ENCODE results near the gene RNF13. TPM values are rescaled to one million over a fixed set of nuclear protein-coding genes. Genes with fewer than 3 reads are reported as not detected.

The RNF13 gene
- total RNA-seq, 2 donors from 2014 or later, result 21.3 to 32.7 TPM

DNA sequence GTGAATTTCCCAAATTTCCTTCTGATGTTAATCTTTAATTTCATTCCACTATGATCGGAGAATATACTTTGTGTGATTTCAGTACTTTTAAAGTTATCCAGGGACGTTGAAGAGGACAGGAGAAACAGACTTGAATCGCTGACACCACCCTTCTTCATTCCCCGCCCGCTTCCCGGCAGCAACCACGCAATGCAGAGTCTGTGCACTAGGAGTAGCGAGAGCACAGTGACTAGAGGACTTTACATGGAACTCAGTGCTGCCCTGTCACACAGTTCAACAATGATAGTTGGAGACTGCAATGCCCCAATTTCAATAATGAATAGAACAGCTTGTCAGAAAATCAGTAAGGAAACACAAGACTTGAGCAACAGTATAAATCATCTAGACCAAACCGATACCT is 73.9 kb downstream of the RNF13 start:
- Histone ChIP-seq H3K27me3 (ENCODE audit: control insufficient read depth, insufficient read depth, low read length, poor library complexity, severe bottlenecking) (no peaks in the 10 kb centered on the region), H3K27ac (ENCODE audit: low read depth, low read length) (no peak overlapping the region), H3K4me1 (ENCODE audit: control insufficient read depth, insufficient read depth, low read length) (no peaks in the 10 kb centered on the region), H3K9me3 (ENCODE audit: control insufficient read depth, low read length) (peaks cover 5% of the 10 kb centered on the region), H3K4me3 (ENCODE audit: low read length) (no peak overlapping the region), H3K9ac (ENCODE audit: extremely low read depth, low read length, poor library complexity, severe bottlenecking) (no peak overlapping the region), H3K36me3 (ENCODE audit: control insufficient read depth, insufficient read depth, low read length) (no peaks in the 10 kb centered on the region)
- H3K9me3 Mint-ChIP-seq, result peaks cover 7% of the 10 kb centered on the region
- TF ChIP-seq, protein P1, sequence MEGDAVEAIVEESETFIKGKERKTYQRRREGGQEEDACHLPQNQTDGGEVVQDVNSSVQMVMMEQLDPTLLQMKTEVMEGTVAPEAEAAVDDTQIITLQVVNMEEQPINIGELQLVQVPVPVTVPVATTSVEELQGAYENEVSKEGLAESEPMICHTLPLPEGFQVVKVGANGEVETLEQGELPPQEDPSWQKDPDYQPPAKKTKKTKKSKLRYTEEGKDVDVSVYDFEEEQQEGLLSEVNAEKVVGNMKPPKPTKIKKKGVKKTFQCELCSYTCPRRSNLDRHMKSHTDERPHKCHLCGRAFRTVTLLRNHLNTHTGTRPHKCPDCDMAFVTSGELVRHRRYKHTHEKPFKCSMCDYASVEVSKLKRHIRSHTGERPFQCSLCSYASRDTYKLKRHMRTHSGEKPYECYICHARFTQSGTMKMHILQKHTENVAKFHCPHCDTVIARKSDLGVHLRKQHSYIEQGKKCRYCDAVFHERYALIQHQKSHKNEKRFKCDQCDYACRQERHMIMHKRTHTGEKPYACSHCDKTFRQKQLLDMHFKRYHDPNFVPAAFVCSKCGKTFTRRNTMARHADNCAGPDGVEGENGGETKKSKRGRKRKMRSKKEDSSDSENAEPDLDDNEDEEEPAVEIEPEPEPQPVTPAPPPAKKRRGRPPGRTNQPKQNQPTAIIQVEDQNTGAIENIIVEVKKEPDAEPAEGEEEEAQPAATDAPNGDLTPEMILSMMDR (conservative IDR thresholded peaks at IDR 0.05), result peak; percentile 55
- H3K4me3 Mint-ChIP-seq, result no peak overlapping the region
- no peak overlapping the region for H3K27ac Mint-ChIP-seq
- peaks cover 19% of the 10 kb centered on the region for H3K36me3 Mint-ChIP-seq (ENCODE audit: low read depth)
- DNase-seq, result peak; percentile 69
- WGBS, 2 experiments (ENCODE audit: insufficient coverage in 1 of 2, insufficient read length in 1 of 2), result 79% methylated on average over 9 of the region's 9 CpGs; no CpG with 5 or more reads in 1 of the 2 experiments
- no peaks in the 10 kb centered on the region for H3K4me1 Mint-ChIP-seq
- H3K27me3 Mint-ChIP-seq (ENCODE audit: insufficient read depth), result no peaks in the 10 kb centered on the region

DNA sequence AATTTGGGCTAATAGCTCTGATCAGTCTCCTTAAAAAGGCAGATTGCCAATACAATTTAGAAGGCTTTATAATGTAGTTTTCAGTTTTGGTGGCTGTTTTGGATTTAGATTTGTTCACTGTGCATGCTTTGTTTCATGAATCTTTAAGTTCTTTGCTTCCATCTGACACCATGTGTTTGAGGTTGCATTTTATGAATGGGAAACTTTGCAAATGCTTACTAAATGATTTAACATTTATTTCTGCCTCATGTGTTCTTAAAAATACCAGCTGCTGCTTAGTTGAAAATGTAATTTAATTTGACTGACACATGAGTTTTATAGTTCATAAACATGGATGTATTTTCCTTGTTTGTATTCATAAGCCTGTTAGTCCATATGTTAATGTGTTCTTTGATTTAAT is 78.6 kb downstream of the RNF13 start:
- Mint-ChIP-seq H3K4me3 (no peak overlapping the region), H3K27ac (no peak overlapping the region), H3K36me3 (ENCODE audit: low read depth) (peaks cover 9% of the 10 kb centered on the region), H3K9me3 (no peaks in the 10 kb centered on the region), H3K4me1 (no peaks in the 10 kb centered on the region), H3K27me3 (ENCODE audit: insufficient read depth) (no peaks in the 10 kb centered on the region)
- H3K36me3 ChIP-seq (ENCODE audit: control insufficient read depth, insufficient read depth, low read length), result peaks cover 4% of the 10 kb centered on the region
- peak overlapping the region; percentile 25 for H3K27ac ChIP-seq (ENCODE audit: low read depth, low read length)
- H3K27me3 ChIP-seq (ENCODE audit: control insufficient read depth, insufficient read depth, low read length, poor library complexity, severe bottlenecking), result no peaks in the 10 kb centered on the region
- no peaks in the 10 kb centered on the region for H3K9me3 ChIP-seq (ENCODE audit: control insufficient read depth, low read length)
- no peak overlapping the region for H3K4me3 ChIP-seq (ENCODE audit: low read length)
- DNase-seq, result no peak
- H3K4me1 ChIP-seq (ENCODE audit: control insufficient read depth, insufficient read depth, low read length), result no peaks in the 10 kb centered on the region
- no peak overlapping the region for H3K9ac ChIP-seq (ENCODE audit: extremely low read depth, low read length, poor library complexity, severe bottlenecking)
- TF ChIP-seq, protein P1 (conservative IDR thresholded peaks at IDR 0.05), result no peak

DNA sequence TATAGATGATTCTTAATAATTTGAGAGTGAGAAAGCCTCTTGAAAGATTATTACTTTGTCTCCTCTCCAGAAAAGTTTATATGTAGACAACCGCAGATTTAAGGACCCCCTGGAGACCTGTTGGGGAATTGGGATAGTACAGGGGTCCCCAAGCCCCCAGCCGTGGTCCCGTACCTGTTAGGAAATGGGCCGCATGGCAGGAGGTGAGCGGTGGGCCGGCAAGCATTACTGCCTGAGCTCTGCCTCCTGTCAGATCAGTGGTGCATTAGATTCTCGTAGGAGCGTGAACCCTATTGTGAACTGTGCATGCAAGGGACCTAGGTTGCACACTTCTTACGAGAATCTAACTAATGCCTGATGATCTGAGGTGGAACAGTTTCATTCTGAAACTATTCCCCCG is 79.4 kb downstream of the RNF13 start:
- Mint-ChIP-seq H3K4me1 (no peaks in the 10 kb centered on the region), H3K36me3 (ENCODE audit: low read depth) (peaks cover 4% of the 10 kb centered on the region), H3K4me3 (no peak overlapping the region), H3K27me3 (ENCODE audit: insufficient read depth) (no peaks in the 10 kb centered on the region), H3K9me3 (no peaks in the 10 kb centered on the region), H3K27ac (no peak overlapping the region)
- TF ChIP-seq, protein P1 (conservative IDR thresholded peaks at IDR 0.05), result no peak
- no peaks in the 10 kb centered on the region for H3K4me1 ChIP-seq (ENCODE audit: control insufficient read depth, insufficient read depth, low read length)
- H3K27ac ChIP-seq (ENCODE audit: low read depth, low read length), result no peak overlapping the region
- H3K4me3 ChIP-seq (ENCODE audit: low read length), result no peak overlapping the region
- no peaks in the 10 kb centered on the region for H3K27me3 ChIP-seq (ENCODE audit: control insufficient read depth, insufficient read depth, low read length, poor library complexity, severe bottlenecking)
- H3K9ac ChIP-seq (ENCODE audit: extremely low read depth, low read length, poor library complexity, severe bottlenecking), result no peak overlapping the region
- no peak for DNase-seq
- no peaks in the 10 kb centered on the region for H3K9me3 ChIP-seq (ENCODE audit: control insufficient read depth, low read length)
- H3K36me3 ChIP-seq (ENCODE audit: control insufficient read depth, insufficient read depth, low read length), result peaks cover 4% of the 10 kb centered on the region
- WGBS, 2 experiments (ENCODE audit: insufficient coverage in 1 of 2, insufficient read length in 1 of 2), result 92 to 95% methylated on average over 8 to 10 of the region's 10 CpGs
